HepG2 (cell line): ENCODE results near the gene CHKB. TPM values are rescaled to one million over a fixed set of nuclear protein-coding genes. Genes with fewer than 3 reads are reported as not detected.

Experiments used
- AKAP8 ChIP-seq: sonication (generic); formaldehyde crosslinking; IDR thresholded peaks from 2 replicates; pipeline ENCODE4 v1.5.1; 2020; ENCODE audit warnings: mild to moderate bottlenecking, missing genetic modification reagents
- EP300 ChIP-seq, 3 experiments: sonication (generic) in 1 of 3; formaldehyde crosslinking in 1 of 3; IDR thresholded peaks; 2 replicates each; pipeline versions ENCODE4 v1.5.1 to v1.6.1; 2011 to 2020; ENCODE audit warnings: low read depth in 2 of 3, low read length in 2 of 3, borderline replicate concordance in 1 of 3, improper control_type of control experiment in 1 of 3, mild to moderate bottlenecking in 1 of 3, missing genetic modification reagents in 1 of 3, moderate library complexity in 1 of 3
- FOXA3 ChIP-seq: IDR thresholded peaks from 2 replicates; pipeline ENCODE4 v1.6.1; 2016; ENCODE audit warnings: missing genetic modification reagents, missing compliant biosample characterization
- GATAD1 ChIP-seq: IDR thresholded peaks from 2 replicates; pipeline ENCODE4 v1.6.1; 2016; ENCODE audit warnings: missing genetic modification reagents, missing compliant biosample characterization
- MAF1 ChIP-seq: sonication (generic); formaldehyde crosslinking; IDR thresholded peaks from 2 replicates; pipeline ENCODE4 v1.5.0; 2020; ENCODE audit warnings: missing genetic modification reagents, borderline replicate concordance
- MED13 ChIP-seq: sonication (generic); formaldehyde crosslinking; IDR thresholded peaks from 2 replicates; pipeline ENCODE4 v1.5.0; 2020; ENCODE audit warnings: missing genetic modification reagents
- MLXIP ChIP-seq: sonication (generic); formaldehyde crosslinking; IDR thresholded peaks from 2 replicates; pipeline ENCODE4 v1.9.0; 2021; ENCODE audit warnings: missing genetic modification reagents, borderline replicate concordance
- MXI1 ChIP-seq: IDR thresholded peaks from 3 replicates; pipeline ENCODE4 v1.6.1; 2012; ENCODE audit warnings: low read depth, low read length, inconsistent platforms, borderline replicate concordance
- NFRKB ChIP-seq: fragments of 450-650 bp; IDR thresholded peaks from 2 replicates; pipeline ENCODE4 v1.6.1; 2017
- PITX1 ChIP-seq: sonication (generic); formaldehyde crosslinking; IDR thresholded peaks from 2 replicates; pipeline ENCODE4 v1.5.1; 2020; ENCODE audit warnings: mild to moderate bottlenecking, missing genetic modification reagents
- POGZ ChIP-seq: sonication (generic); formaldehyde crosslinking; IDR thresholded peaks from 2 replicates; pipeline ENCODE4 v1.4.0; 2020; ENCODE audit warnings: mild to moderate bottlenecking, missing genetic modification reagents
- TBL1XR1 ChIP-seq: fragments of 150-350 bp; IDR thresholded peaks from 2 replicates; pipeline ENCODE4 v1.6.1; 2014; ENCODE audit warnings: borderline replicate concordance, low read length; ENCODE audit not compliant: partially characterized antibody
- ZBTB7B ChIP-seq: sonication (generic); formaldehyde crosslinking; IDR thresholded peaks from 2 replicates; pipeline ENCODE4 v1.4.0; 2020; ENCODE audit warnings: missing genetic modification reagents
- ZBTB8A ChIP-seq: sonication (generic); formaldehyde crosslinking; IDR thresholded peaks from 2 replicates; pipeline ENCODE4 v1.4.0; 2020; ENCODE audit warnings: mild to moderate bottlenecking, low read depth, missing genetic modification reagents, borderline replicate concordance
- ZNF136 ChIP-seq: sonication (generic); formaldehyde crosslinking; IDR thresholded peaks from 2 replicates; pipeline ENCODE4 v1.8.1; 2022; ENCODE audit warnings: low read depth, mild to moderate bottlenecking, moderate library complexity, missing genetic modification reagents
- ZNF292 ChIP-seq: sonication (generic); formaldehyde crosslinking; IDR thresholded peaks from 2 replicates; pipeline ENCODE4 v1.8.1; 2022; ENCODE audit warnings: mild to moderate bottlenecking, low read depth, missing genetic modification reagents, borderline replicate concordance
- ZNF326 ChIP-seq: sonication (generic); formaldehyde crosslinking; IDR thresholded peaks from 2 replicates; pipeline ENCODE4 v1.4.0; 2020; ENCODE audit warnings: missing genetic modification reagents, borderline replicate concordance
- ZNF329 ChIP-seq: sonication (generic); formaldehyde crosslinking; IDR thresholded peaks from 2 replicates; pipeline ENCODE4 v1.9.0; 2021; ENCODE audit warnings: low read depth, mild to moderate bottlenecking, missing genetic modification reagents
- ZNF629 ChIP-seq: sonication (generic); formaldehyde crosslinking; conservative IDR thresholded peaks from 2 replicates; pipeline ENCODE4 v1.5.0; 2020; ENCODE audit warnings: missing genetic modification reagents
- ZNF644 ChIP-seq: IDR thresholded peaks from 2 replicates; pipeline ENCODE4 v1.6.1; 2016; ENCODE audit warnings: low read depth
- polyA plus RNA-seq, 8 experiments: library from polyadenylated mRNA; depleted of rRNA in 3 of 8; stranded (reverse) in 7 of 8; unstranded in 1 of 8; fragments of >200 nt; fragmentation: Illumina TruSeq in 4 of 8; extraction: Trizol in 4 of 8; gene quantifications; 2 replicates each; pipeline versions ENCODE4 v1.2.1 to v1.2.3, GENCODE V29; 2011 to 2016; ENCODE audit warnings: low read depth in 4 of 8, missing spikeins in 1 of 8, mixed read lengths in 1 of 8; ENCODE audit not compliant: insufficient read depth in 1 of 8
- total RNA-seq, 5 experiments: library from RNA; depleted of rRNA; stranded (reverse); fragments of >200 nt; fragmentation: Illumina TruSeq; extraction: Trizol; gene quantifications; 2 replicates each; pipeline ENCODE4 v1.2.3, GENCODE V29; 2016; ENCODE audit warnings: low read depth in 1 of 5
- TF ChIP-seq, protein P1 (sequence below): sonication (generic); formaldehyde crosslinking; IDR thresholded peaks from 2 replicates; pipeline ENCODE4 v1.5.1; 2020; ENCODE audit warnings: missing genetic modification reagents, mild to moderate bottlenecking, borderline replicate concordance
- TF ChIP-seq, protein P2 (sequence below): sonication (generic); formaldehyde crosslinking; IDR thresholded peaks from 2 replicates; pipeline ENCODE4 v1.4.0; 2020; ENCODE audit warnings: missing genetic modification reagents, borderline replicate concordance
- TF ChIP-seq, protein P3 (sequence below): sonication (generic); formaldehyde crosslinking; IDR thresholded peaks from 2 replicates; pipeline ENCODE4 v1.9.0; 2021; ENCODE audit warnings: missing genetic modification reagents, mild to moderate bottlenecking, borderline replicate concordance

The CHKB gene
- total and polyA plus RNA-seq, 2 of the 13 experiments (the other 11 are each of a cell fraction or from before 2014, with no cell fraction given): 24.5 to 42.7 TPM

GRCh38 chr22:50568626-50569025, 14.0 kb downstream of the CHKB start (continued):
- no peak for TF ChIP-seq ZNF326
- no peak for TF ChIP-seq MED13 (CRISPR knock-in tag)
- no peak for TF ChIP-seq MLXIP (CRISPR knock-in tag)
- TF ChIP-seq POGZ (CRISPR knock-in tag): 0 out of 2 replicates have a peak, but pooled peaks have one; percentile 7
- TF ChIP-seq, protein P1, sequence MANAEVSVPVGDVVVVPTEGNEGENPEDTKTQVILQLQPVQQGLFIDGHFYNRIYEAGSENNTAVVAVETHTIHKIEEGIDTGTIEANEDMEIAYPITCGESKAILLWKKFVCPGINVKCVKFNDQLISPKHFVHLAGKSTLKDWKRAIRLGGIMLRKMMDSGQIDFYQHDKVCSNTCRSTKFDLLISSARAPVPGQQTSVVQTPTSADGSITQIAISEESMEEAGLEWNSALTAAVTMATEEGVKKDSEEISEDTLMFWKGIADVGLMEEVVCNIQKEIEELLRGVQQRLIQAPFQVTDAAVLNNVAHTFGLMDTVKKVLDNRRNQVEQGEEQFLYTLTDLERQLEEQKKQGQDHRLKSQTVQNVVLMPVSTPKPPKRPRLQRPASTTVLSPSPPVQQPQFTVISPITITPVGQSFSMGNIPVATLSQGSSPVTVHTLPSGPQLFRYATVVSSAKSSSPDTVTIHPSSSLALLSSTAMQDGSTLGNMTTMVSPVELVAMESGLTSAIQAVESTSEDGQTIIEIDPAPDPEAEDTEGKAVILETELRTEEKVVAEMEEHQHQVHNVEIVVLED (CRISPR knock-in tag): no peak
- no peak for TF ChIP-seq ZNF629 (CRISPR knock-in tag)
- 0 out of 2 replicates have a peak, but pooled peaks have one; percentile 61 for TF ChIP-seq ZBTB7B (CRISPR knock-in tag)
- 0 out of 2 replicates have a peak, but pooled peaks have one; percentile 8 for TF ChIP-seq GATAD1 (CRISPR knock-in tag)
- TF ChIP-seq TBL1XR1: no peak
- TF ChIP-seq, protein P2, sequence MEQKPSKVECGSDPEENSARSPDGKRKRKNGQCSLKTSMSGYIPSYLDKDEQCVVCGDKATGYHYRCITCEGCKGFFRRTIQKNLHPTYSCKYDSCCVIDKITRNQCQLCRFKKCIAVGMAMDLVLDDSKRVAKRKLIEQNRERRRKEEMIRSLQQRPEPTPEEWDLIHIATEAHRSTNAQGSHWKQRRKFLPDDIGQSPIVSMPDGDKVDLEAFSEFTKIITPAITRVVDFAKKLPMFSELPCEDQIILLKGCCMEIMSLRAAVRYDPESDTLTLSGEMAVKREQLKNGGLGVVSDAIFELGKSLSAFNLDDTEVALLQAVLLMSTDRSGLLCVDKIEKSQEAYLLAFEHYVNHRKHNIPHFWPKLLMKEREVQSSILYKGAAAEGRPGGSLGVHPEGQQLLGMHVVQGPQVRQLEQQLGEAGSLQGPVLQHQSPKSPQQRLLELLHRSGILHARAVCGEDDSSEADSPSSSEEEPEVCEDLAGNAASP (CRISPR knock-in tag): 0 out of 2 replicates have a peak, but pooled peaks have one; percentile 30
- no peak for TF ChIP-seq AKAP8
- TF ChIP-seq FOXA3 (CRISPR knock-in tag): peak; percentile 7; the same call in 1 of the 2 replicates
- TF ChIP-seq, protein P3, sequence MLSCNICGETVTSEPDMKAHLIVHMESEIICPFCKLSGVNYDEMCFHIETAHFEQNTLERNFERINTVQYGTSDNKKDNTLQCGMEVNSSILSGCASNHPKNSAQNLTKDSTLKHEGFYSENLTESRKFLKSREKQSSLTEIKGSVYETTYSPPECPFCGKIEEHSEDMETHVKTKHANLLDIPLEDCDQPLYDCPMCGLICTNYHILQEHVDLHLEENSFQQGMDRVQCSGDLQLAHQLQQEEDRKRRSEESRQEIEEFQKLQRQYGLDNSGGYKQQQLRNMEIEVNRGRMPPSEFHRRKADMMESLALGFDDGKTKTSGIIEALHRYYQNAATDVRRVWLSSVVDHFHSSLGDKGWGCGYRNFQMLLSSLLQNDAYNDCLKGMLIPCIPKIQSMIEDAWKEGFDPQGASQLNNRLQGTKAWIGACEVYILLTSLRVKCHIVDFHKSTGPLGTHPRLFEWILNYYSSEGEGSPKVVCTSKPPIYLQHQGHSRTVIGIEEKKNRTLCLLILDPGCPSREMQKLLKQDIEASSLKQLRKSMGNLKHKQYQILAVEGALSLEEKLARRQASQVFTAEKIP (CRISPR knock-in tag): no peak
- TF ChIP-seq ZBTB8A (CRISPR knock-in tag): no peak
- no peak for TF ChIP-seq ZNF136 (CRISPR knock-in tag)
- 0 out of 2 replicates have a peak, but pooled peaks have one; percentile 0 for TF ChIP-seq ZNF292 (CRISPR knock-in tag)
- 0 out of 2 replicates have a peak, but pooled peaks have one; percentile 10 for TF ChIP-seq PITX1 (CRISPR knock-in tag)
- peak in 1 of 2 experiments; percentile 29; a peak in 1 of 4 replicates for TF ChIP-seq EP300 (IDR thresholded peaks at IDR 0.05; ENCODE audit: low read depth in 2 of 2, low read length in 2 of 2)
- TF ChIP-seq EP300 (CRISPR knock-in tag; IDR thresholded peaks at IDR 0.05; ENCODE audit: borderline replicate concordance): no peak
- no peak for TF ChIP-seq NFRKB
- TF ChIP-seq MXI1: peak; percentile 29; the same call in 2 of the 3 replicates
- TF ChIP-seq ZNF644 (CRISPR knock-in tag): no peak
- no peak for TF ChIP-seq ZNF329 (CRISPR knock-in tag)
- no peak for TF ChIP-seq MAF1 (CRISPR knock-in tag)
